Measurements from ENCODE around the gene GPATCH1.
A peak's percentile ranks its signal among the peaks of the same experiment; 100 is the strongest.
"Not testable (repeated sequence)": the region's sequence is repeated elsewhere in the genome, so short reads cannot be mapped to it uniquely, and the experiment has no call there.

Gene GPATCH1

GRCh38 chr19:33159893-33160292 lies 78.9 kb downstream of the GPATCH1 start:
- no peak for DNase-seq

GRCh38 chr19:33161201-33161600 lies 80.2 kb downstream of the GPATCH1 start:
- DNase-seq: no peak

- no peak for DNase-seq
Observed at GRCh38 chr19:33163481-33163880, 82.5 kb downstream of the GPATCH1 start.

- DNase-seq: not testable (repeated sequence)
Observed at GRCh38 chr19:33166037-33166436, 85.1 kb downstream of the GPATCH1 start.

- no peak for DNase-seq
Observed at GRCh38 chr19:33167438-33167837, 86.5 kb downstream of the GPATCH1 start.

GRCh38 chr19:33168528-33168927 lies 87.5 kb downstream of the GPATCH1 start:
- DNase-seq: no peak

GRCh38 chr19:33171222-33171795 lies 90.3 kb downstream of the GPATCH1 start:
- no peak for DNase-seq

- no peak for DNase-seq
Observed at GRCh38 chr19:33171916-33172359, 91.0 kb downstream of the GPATCH1 start.

GRCh38 chr19:33174186-33174585 lies 93.2 kb downstream of the GPATCH1 start:
- DNase-seq: no peak

GRCh38 chr19:33175156-33175782 lies 94.3 kb downstream of the GPATCH1 start:
- DNase-seq: no peak

GRCh38 chr19:33175886-33176669 lies 95.1 kb downstream of the GPATCH1 start:
- DNase-seq: peak; percentile 65

GRCh38 chr19:33176670-33177416 lies 95.9 kb downstream of the GPATCH1 start:
- peak; percentile 99 for DNase-seq

- no peak for DNase-seq
Observed at GRCh38 chr19:33177417-33177979, 96.5 kb downstream of the GPATCH1 start.

Data from right hindlimb (tissue), 1 donor.